Measurements from ENCODE around the gene MSRB1. TPM values are rescaled to one million over a fixed set of nuclear protein-coding genes. Genes with fewer than 3 reads are reported as not detected.

Gene MSRB1
- total and polyA plus RNA-seq, 2 of the 8 experiments (the other 6 are each of a cell fraction or from before 2014, with no cell fraction given) = 28.2 to 51.4 TPM

DNA sequence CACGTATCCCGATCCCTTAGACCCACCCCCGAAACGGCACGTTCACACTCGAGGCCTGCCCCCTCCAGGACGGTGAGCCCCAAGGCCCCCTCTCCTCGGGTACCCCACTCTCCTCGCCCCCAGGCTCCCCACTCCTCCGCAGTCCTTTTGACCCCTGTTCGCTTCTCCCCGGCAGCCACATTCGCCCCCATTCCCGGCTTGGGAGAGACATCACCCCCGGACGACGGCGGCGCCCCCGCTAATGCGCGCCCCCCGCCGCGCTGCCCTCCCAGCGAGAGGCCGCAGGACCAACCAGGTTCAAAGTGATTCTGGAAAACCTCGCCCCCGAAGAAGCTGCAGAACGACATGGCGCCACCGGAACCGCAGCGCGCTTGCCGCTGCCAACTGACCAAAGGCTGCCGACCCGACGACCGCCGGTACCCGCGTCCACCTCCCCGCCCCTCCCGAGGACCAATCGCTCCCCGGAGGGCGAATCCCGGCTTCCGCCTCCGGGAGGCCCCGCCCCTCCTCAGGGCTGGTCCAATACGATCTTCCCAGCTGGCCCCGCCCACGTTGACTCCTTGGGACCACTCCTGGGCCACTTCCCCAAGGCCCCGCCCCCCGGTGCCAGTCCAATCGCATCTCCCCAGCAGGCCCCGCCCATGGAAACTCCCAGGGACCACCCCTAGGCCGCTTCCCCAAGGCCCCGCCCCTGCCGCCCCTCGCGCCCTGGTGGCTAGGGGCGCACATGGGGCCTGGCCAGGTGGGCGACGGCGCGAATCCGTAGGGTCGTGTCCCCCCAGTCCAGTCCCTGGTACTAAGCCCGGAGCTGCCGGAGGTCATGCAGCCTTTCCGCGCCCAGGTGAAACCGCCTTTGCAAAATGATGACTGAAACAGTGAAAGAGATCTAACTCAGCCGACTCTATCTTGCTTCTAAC, at the start of gene MSRB1 (continued):
- TF ChIP-seq SIX5 (IDR thresholded peaks at IDR 0.05; ENCODE audit: low read depth, low read length) (no peak), MAFK (IDR thresholded peaks at IDR 0.05; ENCODE audit: low read depth, low read length) (no peak), KDM4A (IDR thresholded peaks at IDR 0.05; ENCODE audit: low read depth, low read length, severe bottlenecking) (peak; percentile 57), SIN3A (conservative IDR thresholded peaks at IDR 0.05 in 1 of 2, IDR thresholded peaks at IDR 0.05 in 1 of 2; ENCODE audit: low read depth in 1 of 2, low read length in 2 of 2) (peak in 1 of 2 experiments; percentile 43; a peak in 1 of 4 replicates), TBP (IDR thresholded peaks at IDR 0.05; ENCODE audit: low read depth, low read length) (peak; percentile 74), JUN (IDR thresholded peaks at IDR 0.05; ENCODE audit: low read depth, low read length) (no peak), TAF1 (IDR thresholded peaks at IDR 0.05; ENCODE audit: low read depth, low read length) (peak; percentile 88), SRF (IDR thresholded peaks at IDR 0.05; ENCODE audit: low read depth, low read length) (no peak), EZH2 (IDR thresholded peaks at IDR 0.05; ENCODE audit: low read depth, low read length, severe bottlenecking) (no peak), SP2 (IDR thresholded peaks at IDR 0.05; ENCODE audit: low read length) (no peak), PHF8 (conservative IDR thresholded peaks at IDR 0.05; ENCODE audit: low read depth, low read length) (peak; percentile 87), GABPA (IDR thresholded peaks at IDR 0.05; ENCODE audit: borderline replicate concordance, insufficient read depth, low read length) (0 out of 2 replicates have a peak, but pooled peaks have one; percentile 25), POLR2AphosphoS5 (IDR thresholded peaks at IDR 0.05; ENCODE audit: low read depth, low read length) (peak; percentile 58), HDAC2 (IDR thresholded peaks at IDR 0.05; ENCODE audit: borderline replicate concordance in 1 of 2, low read depth in 2 of 2, low read length in 2 of 2) (peak in 1 of 2 experiments; percentile 57; a peak in 1 of 4 replicates), KDM1A (IDR thresholded peaks at IDR 0.05; ENCODE audit: borderline replicate concordance, low read length) (no peak), RBBP5 (IDR thresholded peaks at IDR 0.05; ENCODE audit: borderline replicate concordance, low read depth, low read length) (no peak), CBX5 (IDR thresholded peaks at IDR 0.05; ENCODE audit: low read depth, low read length) (no peak), TEAD4 (IDR thresholded peaks at IDR 0.05; ENCODE audit: low read depth, low read length) (no peak), HDAC6 (IDR thresholded peaks at IDR 0.05; ENCODE audit: low read depth, low read length) (no peak)
- TF ChIP-seq, protein P1, sequence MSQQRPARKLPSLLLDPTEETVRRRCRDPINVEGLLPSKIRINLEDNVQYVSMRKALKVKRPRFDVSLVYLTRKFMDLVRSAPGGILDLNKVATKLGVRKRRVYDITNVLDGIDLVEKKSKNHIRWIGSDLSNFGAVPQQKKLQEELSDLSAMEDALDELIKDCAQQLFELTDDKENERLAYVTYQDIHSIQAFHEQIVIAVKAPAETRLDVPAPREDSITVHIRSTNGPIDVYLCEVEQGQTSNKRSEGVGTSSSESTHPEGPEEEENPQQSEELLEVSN (IDR thresholded peaks at IDR 0.05) = peak; percentile 92
- TF ChIP-seq, protein P2, sequence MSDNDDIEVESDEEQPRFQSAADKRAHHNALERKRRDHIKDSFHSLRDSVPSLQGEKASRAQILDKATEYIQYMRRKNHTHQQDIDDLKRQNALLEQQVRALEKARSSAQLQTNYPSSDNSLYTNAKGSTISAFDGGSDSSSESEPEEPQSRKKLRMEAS (IDR thresholded peaks at IDR 0.05) = peak; percentile 95

Data from H1 (cell line).